ENCODE measurements around the gene MED17. TPM values are rescaled to one million over a fixed set of nuclear protein-coding genes. Genes with fewer than 3 reads are reported as not detected.

MED17 gene
- total and polyA plus RNA-seq, 10 of the 15 experiments (the other 5 are each of a cell fraction or from before 2014, with no cell fraction given): 7.3 to 38.7 (median 28.3) TPM

DNA sequence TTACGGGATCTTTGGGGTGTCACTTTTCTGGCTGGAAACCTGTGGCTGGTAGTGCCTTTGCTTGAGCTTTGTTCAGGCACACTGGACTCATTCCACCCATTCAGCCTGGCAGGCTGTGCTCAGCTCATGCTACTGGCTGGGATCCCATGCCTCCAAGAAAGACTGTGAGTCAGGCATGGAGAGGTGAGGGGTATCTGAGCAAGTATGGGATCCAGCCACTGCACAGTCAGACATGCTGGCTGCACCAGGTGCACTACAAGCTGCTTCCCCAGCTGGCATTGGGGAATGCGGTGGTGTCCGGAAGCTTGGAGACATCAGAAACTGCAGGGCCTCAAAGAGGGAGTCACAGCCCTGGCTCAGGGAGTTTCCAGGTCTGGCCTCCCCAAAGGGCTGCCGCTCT lies 12.0 kb upstream of the MED17 start (continued):
- TF ChIP-seq, protein P1, sequence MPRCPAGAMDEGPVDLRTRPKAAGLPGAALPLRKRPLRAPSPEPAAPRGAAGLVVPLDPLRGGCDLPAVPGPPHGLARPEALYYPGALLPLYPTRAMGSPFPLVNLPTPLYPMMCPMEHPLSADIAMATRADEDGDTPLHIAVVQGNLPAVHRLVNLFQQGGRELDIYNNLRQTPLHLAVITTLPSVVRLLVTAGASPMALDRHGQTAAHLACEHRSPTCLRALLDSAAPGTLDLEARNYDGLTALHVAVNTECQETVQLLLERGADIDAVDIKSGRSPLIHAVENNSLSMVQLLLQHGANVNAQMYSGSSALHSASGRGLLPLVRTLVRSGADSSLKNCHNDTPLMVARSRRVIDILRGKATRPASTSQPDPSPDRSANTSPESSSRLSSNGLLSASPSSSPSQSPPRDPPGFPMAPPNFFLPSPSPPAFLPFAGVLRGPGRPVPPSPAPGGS (IDR thresholded peaks at IDR 0.05; ENCODE audit: borderline replicate concordance, insufficient read depth, low read depth, low read length, poor library complexity, severe bottlenecking): no peak
- TF ChIP-seq, protein P2, sequence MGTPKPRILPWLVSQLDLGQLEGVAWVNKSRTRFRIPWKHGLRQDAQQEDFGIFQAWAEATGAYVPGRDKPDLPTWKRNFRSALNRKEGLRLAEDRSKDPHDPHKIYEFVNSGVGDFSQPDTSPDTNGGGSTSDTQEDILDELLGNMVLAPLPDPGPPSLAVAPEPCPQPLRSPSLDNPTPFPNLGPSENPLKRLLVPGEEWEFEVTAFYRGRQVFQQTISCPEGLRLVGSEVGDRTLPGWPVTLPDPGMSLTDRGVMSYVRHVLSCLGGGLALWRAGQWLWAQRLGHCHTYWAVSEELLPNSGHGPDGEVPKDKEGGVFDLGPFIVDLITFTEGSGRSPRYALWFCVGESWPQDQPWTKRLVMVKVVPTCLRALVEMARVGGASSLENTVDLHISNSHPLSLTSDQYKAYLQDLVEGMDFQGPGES (IDR thresholded peaks at IDR 0.05): no peak
- TF ChIP-seq SIN3A (IDR thresholded peaks at IDR 0.05; ENCODE audit: low read depth, low read length) (no peak), SPI1 (IDR thresholded peaks at IDR 0.05; ENCODE audit: borderline replicate concordance, insufficient read depth, low read depth, low read length) (no peak), CREB1 (IDR thresholded peaks at IDR 0.05; ENCODE audit: low read depth) (no peak), FOXM1 (IDR thresholded peaks at IDR 0.05; ENCODE audit: low read depth, low read length) (no peak), HDAC6 (IDR thresholded peaks at IDR 0.05; ENCODE audit: unreplicated experiment) (no peak), PAX8 (IDR thresholded peaks at IDR 0.05) (no peak), SMAD1 (IDR thresholded peaks at IDR 0.05; ENCODE audit: low read depth, partially characterized antibody) (no peak), ETV6 (conservative IDR thresholded peaks at IDR 0.05 in 1 of 2, IDR thresholded peaks at IDR 0.05 in 1 of 2; ENCODE audit: borderline replicate concordance in 1 of 2, low read depth in 1 of 2) (no peak), RELA (IDR thresholded peaks at IDR 0.05; ENCODE audit: borderline replicate concordance, partially characterized antibody) (no peak)
- TF ChIP-seq, protein P3, sequence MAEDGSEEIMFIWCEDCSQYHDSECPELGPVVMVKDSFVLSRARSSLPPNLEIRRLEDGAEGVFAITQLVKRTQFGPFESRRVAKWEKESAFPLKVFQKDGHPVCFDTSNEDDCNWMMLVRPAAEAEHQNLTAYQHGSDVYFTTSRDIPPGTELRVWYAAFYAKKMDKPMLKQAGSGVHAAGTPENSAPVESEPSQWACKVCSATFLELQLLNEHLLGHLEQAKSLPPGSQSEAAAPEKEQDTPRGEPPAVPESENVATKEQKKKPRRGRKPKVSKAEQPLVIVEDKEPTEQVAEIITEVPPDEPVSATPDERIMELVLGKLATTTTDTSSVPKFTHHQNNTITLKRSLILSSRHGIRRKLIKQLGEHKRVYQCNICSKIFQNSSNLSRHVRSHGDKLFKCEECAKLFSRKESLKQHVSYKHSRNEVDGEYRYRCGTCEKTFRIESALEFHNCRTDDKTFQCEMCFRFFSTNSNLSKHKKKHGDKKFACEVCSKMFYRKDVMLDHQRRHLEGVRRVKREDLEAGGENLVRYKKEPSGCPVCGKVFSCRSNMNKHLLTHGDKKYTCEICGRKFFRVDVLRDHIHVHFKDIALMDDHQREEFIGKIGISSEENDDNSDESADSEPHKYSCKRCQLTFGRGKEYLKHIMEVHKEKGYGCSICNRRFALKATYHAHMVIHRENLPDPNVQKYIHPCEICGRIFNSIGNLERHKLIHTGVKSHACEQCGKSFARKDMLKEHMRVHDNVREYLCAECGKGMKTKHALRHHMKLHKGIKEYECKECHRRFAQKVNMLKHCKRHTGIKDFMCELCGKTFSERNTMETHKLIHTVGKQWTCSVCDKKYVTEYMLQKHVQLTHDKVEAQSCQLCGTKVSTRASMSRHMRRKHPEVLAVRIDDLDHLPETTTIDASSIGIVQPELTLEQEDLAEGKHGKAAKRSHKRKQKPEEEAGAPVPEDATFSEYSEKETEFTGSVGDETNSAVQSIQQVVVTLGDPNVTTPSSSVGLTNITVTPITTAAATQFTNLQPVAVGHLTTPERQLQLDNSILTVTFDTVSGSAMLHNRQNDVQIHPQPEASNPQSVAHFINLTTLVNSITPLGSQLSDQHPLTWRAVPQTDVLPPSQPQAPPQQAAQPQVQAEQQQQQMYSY (CRISPR knock-in tag; IDR thresholded peaks at IDR 0.05): no peak
- TF ChIP-seq, protein P4, sequence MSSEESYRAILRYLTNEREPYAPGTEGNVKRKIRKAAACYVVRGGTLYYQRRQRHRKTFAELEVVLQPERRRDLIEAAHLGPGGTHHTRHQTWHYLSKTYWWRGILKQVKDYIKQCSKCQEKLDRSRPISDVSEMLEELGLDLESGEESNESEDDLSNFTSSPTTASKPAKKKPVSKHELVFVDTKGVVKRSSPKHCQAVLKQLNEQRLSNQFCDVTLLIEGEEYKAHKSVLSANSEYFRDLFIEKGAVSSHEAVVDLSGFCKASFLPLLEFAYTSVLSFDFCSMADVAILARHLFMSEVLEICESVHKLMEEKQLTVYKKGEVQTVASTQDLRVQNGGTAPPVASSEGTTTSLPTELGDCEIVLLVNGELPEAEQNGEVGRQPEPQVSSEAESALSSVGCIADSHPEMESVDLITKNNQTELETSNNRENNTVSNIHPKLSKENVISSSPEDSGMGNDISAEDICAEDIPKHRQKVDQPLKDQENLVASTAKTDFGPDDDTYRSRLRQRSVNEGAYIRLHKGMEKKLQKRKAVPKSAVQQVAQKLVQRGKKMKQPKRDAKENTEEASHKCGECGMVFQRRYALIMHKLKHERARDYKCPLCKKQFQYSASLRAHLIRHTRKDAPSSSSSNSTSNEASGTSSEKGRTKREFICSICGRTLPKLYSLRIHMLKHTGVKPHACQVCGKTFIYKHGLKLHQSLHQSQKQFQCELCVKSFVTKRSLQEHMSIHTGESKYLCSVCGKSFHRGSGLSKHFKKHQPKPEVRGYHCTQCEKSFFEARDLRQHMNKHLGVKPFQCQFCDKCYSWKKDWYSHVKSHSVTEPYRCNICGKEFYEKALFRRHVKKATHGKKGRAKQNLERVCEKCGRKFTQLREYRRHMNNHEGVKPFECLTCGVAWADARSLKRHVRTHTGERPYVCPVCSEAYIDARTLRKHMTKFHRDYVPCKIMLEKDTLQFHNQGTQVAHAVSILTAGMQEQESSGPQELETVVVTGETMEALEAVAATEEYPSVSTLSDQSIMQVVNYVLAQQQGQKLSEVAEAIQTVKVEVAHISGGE (CRISPR knock-in tag; IDR thresholded peaks at IDR 0.05): no peak

Measured in GM12878 (cell line).